Activated CD4-positive, CD25-positive, alpha-beta regulatory T cell treated with anti-CD3 and anti-CD28 coated beads, Interleukin-2, amount 50 U/mL, for 24 hours (primary cell): Measurements from ENCODE around the gene P4HA1.

Experiments used
- ATAC-seq, 2 donors: fragments of 150-1000 bp; cut with Tn5 transposase; one replicate each; pipeline ENCODE4 v1.10.0; 2021; ENCODE audit warnings: mild to moderate bottlenecking in 1 of 2, moderate library complexity in 1 of 2

P4HA1 gene

DNA sequence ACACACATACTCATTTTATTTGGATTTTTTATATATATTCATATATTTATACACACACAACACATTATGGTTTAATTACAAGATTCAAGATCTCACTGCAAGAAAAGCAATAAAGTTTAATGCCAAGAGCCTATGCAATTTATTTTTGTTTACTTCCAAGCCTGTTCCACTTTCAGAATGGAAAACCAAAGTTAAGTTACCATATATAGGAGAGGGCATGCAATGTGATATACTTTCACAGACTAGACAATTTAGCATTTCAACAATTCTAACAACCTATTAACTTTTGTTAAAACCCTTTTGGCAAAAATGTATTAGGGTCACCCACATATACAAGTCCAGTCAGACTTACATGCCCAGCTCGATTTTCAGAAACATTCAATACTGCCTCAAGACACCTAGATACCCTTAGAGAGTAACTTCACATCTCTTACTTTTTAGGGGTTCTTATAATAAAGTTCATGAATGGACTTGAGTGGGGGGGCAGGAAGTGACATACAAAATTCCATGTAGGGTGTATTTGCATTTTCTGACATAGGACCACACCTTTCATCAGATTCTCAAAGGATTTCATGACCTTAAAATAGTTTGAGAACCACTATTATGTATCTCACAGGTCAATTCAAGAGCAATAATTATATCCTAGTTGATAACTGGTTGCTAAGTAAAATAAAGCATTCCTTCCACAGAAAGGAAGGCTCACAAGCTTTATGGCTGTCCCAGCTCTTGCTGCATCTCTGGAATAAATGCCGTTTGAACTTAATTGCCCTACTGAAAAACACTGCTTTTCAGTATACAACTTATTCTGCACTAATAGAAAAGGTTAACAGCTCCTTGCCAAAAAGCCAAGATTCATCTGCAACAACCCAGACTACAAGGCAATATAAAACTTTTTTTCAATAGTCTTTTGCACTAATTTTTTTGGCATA, 2.5 kb downstream of the P4HA1 start:
- no peak for ATAC-seq

DNA sequence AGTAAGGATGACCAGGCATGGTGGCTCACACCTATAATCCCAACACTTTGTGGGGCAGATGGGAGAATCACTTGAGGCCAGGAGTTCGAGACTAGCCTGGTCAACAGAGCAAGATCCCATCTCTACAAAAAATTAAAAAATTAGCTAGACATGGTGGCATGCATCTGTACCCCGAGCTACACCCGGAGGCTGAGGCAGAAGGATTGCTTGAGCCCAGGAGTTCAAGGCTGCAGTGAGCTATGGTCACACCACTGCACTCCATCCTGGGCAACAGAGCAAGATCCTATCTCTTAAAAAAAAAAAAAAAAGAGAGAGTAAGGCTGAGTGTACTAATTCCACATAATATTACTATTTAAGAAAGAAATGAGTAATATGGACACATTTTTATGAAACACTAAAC, 3.8 kb downstream of the P4HA1 start:
- no peak for ATAC-seq

DNA sequence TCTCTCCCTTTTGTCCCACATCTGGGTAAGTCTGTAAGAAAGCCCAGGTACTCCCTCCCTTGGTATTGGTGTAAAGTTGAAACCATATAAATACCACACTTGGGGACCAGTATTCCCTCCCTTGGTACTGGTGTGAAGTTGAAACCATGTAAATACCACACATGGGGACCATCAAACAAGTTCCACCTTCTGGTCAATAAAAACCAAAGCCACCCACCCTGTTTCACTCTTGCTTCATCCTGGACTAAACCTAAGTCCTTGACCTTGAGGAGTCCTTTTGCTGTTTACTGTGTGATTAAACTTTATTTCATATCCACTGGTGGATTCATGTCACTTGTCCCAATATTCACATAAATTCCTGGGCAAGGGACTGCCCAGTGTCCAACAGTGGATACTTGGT, 8.4 kb downstream of the P4HA1 start:
- no peak for ATAC-seq

DNA sequence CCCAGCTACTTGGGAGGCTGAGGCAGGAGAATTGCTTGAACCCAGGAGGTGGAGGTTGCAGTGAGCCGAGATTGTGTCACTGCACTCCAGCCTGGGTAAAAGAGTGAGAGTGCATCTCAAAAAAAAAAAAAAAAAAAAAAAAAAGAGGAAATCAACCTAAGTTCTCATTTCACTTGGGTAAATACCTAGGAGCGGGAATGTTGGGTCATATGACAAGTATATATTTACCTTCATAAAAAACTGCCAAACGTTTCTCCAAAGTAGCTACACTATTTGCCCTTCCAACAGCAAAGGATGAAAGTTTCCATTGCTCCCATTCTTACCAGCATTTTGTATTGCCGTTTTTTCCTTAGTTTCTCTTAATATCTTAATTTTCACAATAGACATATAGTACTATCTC, 9.8 kb downstream of the P4HA1 start:
- no peak for ATAC-seq

DNA sequence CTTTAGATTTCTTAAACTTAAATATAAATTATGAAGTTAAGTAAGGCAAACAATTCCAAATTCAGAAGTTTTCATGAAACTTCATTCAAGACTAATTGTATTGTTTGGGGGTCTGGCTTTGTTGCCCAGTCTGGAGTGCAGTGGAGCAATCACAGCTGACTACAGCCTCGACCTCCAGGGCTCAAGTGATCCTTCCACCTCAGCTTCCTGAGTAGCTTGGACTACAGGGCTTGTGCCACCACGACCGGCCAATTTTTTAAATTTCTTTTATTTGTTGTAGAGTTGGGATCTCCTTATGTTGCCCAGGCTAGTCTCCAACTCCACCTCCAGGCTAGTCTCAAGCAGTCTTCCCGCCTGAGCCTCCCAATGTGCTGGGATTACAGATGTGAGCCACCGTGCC, 12.5 kb downstream of the P4HA1 start:
- ATAC-seq: no peak

DNA sequence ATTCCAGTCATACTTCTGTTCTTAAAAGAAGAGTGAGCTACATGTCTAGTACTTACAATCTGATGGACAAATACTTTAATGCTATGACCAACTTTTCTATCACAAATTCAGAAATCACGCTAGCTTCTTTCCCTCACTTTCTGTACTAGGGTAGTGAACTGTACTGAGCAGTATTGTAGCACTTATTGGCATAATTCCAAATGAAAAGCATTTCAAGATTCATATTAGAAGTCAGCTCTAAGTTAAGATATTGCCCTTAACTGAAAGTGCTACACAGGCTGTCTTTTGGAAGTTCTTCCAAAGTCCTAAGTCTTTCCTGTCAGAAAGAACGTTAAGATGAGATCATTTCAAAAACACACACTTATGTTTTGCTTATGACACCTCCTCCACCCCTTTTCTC, 13.4 kb downstream of the P4HA1 start:
- ATAC-seq: no peak

DNA sequence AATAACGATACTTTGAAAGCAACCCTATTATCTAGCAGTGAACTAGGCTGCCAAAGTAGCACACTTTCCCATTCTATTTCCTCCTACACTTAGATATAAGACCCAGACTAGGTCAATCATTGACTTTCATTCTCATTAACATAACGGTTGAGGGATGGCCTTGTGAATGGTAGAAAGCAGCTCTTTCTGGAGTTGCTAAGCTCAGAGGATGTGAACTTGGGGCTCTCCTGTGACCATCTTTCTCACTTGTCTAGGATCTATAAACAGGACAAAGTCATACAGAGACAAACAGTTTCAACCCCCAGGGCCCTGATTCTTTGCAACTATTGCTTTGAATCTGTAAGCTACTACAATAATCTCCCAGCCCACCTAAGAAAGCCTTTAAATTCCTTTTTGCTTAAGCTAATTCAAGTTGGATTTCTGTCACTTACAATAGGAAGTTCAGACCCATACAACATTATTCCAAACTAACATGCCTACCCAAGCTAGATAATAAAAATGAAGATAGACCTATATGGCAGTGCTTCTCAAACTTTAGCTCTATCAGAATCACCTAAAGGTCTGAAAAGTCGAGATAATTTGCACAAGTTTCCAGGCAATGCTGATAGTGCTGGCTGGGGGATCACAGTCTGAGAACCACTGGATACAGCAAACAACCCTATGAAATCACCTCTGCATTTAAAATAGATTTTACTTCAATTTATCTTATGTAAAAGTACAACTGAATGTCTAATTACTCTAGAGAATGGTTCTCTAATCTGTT, 16.7 kb downstream of the P4HA1 start:
- ATAC-seq: no peak

DNA sequence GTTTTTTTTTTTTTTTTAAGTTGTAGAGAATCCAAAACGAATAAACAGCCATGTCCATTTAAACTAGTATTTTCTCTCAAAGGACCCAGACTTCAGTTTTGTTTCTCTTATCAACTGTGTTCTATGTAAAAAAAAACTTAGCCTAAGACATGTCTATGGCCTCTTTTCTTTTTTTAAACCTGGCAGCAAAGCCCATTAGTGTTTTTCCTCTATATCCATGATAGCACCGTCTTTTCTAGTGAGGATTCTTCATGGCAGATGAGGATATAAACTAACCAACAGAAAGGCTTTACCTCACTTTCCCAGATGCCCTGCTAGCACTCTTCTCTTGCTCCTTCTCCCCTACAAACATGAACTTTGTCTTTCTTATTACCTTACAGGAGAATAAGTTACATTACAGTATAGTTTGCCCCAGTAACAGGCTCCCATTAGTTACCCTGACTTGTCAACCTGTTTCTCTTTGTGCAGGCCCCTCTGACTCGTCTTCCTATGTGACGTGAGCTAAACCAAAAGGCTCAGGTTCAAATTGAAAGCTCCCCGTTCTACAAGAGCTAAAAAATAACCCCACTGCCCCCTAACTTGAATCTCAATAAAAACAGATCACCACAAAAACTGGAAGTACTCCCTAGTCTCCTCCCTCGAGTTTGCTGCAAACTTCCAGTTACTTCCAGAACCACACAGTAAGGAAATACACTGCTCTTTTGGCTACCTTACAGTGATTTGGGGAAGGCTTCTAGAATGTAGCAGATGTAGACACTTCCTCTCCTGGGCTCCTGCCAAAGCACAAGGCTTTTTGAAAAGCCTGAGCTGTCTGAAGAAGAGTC, 20.1 kb downstream of the P4HA1 start:
- peak in 1 of 2 donors; percentile 71 for ATAC-seq

DNA sequence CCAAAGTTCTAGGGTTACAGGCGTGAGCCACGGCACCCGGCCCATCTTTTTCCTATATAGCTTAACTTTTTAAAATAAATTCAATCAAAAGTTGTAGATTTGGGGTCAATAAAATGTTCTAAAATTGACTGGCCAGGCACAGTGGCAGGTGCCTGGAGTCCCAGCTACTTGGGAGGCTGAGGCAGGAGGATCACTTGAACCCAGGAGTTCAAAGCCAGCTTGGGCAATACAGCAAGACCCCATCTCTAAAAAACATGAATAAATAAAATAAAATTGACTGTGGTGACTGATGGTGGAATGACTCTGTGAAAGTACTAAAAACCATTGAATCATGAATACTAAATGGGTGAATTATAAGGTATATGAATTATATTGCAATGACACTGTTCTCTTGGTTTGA, 20.8 kb downstream of the P4HA1 start:
- no peak for ATAC-seq

DNA sequence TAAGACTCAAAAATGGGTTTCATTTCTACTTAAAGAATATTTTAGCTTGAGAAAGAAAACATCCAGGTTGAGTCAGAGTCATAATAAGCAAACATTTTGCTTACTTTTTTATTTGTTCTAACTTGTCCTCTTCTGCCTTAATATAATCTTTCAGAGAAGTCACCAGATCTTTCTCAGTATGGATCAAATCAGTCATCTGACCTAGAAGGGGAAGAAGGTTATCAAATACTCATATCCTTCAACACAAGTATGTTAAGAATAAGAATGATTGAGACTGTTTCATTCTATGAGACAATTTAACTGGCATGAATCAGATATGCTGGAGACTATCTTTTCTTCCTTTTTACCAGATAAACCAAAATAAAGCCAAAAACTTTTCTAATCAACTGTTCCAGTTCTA, 23.0 kb downstream of the P4HA1 start:
- peak in 1 of 2 donors; percentile 24 for ATAC-seq

DNA sequence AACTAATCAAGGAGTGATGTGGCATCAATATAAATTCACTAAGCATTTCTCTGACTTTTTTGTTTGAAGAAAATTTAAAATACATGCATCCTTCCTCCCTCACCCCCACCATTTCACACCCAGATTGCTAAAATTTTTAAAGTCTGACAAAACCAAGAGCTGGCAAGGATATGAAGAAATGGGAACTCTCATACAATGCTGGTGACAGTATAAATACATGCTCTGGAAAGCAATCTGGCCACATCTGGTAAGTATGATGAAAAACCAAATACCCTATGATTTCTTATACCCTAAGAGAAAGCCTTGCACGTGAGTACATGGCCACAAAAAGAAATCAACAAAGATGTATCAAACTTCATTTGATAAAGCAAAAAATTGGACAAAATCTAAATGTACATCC, 31.2 kb downstream of the P4HA1 start:
- no peak for ATAC-seq

DNA sequence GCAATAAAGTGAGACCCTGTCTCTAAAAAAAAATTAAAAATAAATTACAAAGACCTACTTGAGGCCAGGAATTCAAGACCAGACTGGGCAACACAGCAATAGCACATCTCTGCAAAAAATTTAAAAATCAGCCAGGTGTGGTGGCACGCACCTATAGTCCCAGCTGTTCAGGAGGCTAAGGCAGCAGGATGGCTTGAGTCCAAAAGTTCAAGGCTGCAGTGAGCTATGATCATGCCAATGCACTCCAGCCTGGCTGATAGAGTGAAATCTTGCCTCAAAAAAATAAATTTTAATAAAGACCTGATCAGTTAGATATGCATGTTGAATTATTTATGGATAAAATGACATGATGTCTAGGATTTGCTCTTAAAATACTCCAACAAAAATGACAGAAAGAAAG, 34.9 kb downstream of the P4HA1 start:
- ATAC-seq: no peak

DNA sequence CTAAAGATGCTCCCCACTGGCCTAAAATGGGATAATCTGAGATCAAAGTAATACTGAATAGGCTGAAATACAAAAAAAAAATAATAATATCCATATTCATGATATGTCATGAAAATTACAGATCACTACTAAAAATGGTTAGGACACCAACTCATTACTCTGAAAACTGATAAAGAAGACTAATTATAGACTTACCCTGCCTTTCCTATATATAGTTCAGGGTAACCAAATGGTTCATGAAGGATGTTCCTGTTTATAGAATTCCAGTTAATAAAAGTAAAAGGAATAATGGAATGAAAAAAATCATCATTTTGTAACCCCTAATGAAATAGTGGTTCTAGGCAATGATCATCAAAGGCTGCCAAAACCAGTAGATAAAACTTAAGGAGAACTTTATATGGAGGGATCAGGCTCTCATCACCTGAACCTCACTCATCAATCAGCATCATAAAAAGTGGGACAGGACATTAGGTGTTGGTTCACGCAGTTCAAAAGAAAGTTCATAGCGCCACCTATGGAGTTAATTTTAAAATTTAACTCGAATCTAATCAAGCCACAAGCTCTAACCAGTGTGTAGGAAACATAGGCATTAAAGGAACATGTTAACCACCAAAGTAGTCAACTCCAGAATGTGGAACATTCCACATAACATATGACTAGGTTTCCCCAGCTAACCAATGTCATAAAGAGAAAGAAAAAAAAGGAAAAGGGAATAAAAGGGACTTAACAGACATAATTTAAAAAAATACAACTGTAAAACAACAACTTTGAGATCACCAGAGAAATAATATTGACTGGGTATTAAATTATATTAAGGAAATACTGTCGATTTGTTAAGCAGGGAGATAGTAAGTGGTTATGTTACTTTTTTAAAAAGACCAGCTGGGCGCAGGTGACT, 35.7 kb downstream of the P4HA1 start:
- peak; percentile 35 to 79 for ATAC-seq

DNA sequence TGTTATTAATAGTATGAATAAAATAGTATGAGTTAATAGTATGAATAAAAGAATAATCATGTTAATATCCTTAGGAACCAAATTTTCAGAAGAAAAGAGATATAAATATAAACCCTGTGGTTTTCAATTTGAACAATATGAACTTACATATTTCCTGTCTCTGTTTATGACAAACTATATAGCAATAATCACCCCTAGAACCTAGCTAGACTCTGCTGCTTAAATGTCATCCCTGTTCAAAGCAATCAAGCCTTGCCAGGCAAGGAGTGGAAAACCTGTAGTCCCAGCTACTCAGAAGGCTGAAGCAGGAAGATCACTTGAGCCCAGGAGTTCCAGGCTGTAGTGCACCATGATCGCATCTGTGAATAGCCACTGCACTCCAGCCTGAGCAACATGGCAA, 36.5 kb downstream of the P4HA1 start:
- peak in 1 of 2 donors; percentile 69 for ATAC-seq

DNA sequence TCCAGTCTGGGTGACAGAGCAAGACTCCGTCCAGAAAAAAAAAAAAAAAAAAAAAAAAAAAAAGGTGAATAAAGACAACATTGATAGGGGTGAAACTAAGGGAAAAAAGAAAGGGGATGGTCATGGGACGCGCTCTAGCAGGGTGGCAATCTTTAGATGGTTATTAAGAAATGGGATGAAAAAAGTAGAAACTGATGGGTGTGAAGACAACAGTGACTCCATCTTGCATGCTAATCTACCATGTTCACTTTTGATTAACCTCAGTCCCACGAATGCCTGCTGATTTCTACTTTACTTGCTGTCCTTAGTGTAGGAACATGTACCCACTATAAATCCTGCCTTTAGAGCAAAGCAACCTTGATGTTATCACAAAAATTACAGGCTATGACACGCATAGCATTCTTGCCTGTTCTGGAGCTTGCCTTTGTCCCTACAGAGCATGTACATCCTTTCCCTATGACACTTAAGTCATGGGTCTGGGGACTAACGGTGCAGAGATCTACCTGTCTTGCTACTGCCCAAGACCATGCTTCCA, 38.5 kb downstream of the P4HA1 start:
- no peak for ATAC-seq

DNA sequence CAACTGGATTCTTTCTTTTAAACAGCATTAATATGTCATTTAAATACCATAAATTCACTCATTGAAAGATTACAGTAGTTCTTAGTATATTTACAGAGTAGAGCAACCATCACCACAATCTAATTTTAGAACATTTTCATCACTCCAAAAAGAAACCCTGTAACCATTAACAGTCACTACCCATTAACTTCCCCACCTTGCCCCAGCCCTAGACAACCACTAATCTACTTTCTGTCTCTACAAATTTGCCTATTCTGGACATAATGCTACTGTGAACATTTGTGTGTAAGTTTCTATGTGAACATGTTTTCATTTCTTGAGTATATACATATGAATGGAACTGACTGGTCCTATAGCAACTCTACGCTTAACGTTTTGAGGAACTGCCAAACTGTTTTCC, 42.4 kb downstream of the P4HA1 start:
- no peak for ATAC-seq

DNA sequence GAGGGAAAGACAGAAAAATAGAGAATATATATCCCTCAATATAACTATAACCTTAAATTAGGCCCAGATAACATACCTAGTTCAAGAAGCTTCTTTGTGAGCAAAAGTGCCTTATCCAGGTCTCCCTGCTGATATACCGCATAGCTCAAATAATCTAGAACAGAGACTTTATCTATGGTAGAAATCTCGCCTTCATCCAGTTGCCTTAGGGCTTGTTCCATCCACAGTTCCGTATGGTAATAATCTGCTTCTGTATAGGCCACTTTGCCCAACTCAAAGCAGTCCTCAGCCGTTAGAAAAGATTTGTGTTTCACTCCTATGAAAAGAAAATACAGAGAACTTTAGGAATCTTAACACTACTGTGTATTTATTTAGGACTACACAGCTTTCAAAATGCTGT, 43.4 kb downstream of the P4HA1 start:
- ATAC-seq: no peak

DNA sequence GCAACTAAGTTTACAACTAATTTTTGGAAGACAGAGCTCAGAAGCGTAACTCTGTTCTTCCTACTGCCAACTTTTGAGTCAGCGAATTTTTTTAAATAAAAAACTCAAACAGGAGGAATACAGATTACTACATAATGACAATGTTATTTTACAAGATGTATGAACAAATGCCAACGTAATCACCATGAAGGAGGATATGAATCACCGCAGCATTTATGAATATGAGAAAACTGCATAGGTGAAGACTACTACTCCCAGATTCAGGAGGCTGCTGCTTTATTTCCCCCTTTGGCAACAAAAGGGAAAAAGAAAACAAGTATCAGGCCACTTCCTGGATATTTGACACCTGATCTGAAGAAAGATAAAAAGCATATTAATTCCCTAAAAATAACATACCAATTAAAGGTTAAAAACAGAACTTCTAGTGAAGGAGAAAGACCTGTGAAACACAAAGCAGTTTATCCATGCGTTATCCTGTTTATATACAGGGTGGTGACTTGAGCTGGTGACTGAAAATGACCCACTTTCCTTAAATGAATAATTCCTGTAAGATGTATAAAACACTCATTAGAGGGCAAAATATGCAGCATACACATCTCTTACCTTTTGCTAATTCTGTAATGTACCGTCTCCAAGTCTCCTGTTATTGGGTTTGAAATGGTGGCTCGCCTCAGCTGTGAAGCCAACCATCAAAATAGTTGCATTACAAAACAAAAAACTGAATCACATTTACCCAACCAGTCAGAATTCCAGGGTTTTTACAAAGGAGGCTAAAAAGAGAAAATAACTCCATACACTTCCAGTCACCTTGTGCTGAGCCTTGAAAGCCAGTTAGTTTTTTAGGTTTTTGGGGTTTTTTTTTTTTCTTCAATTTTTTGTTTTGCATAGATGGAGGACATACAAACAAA, 52.0 kb downstream of the P4HA1 start:
- ATAC-seq: no peak

DNA sequence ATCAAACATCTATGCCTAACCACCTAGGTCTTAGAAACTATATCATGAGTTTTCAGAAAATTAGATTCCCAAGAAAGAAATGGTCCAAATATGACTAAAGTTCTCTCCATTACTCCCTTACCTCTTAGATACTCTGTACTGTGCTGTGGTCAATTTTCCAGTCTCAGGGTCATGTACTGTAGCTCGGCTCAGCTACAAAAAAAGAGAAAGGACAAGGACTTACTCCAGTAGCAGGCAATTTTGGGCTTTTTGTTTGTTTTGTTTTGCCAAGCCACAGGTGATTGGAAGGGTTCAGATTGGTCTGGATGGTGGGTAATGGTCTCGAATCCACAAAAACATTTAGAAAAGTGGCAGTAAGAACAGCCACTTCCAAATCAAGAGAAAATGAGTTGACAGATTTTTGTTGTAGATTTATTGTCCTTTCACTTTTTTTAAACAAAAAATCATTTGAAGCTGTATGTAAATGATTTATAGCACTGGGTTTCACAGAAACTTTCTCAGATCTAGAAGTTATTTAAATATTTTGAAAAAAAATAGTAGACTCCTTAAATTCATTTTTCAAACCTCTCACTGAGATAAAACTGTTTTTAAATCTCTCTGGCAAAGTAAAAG, 52.8 kb downstream of the P4HA1 start:
- no peak for ATAC-seq

DNA sequence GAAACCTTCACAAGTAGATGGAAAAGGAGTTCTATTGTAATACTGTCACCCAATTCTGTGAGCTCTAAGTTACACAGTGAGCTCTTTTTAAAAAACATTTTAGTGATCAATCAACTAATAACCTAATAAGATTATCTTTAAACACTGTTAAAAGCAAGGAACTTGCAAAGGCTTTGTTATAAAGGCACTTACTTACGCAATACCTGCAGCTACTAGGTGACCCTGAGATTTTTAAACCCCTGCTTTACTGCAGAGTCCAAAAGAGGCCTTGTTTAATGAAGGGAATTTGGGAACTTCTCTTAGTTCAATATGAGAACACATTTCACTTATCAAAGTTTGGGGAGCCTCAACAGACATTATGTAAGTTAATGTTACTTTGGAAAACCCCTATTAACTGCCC, 53.3 kb downstream of the P4HA1 start:
- ATAC-seq: no peak
